ENCODE measurements around the gene MARCHF10.

GRCh38 chr17:62821189-62822079 is 13.3 kb upstream of the MARCHF10 start:
- no peak for TF ChIP-seq CTCF (IDR thresholded peaks at IDR 0.05; ENCODE audit: low read depth, low read length)
- no peak for TF ChIP-seq EZH2phosphoT487 (IDR thresholded peaks at IDR 0.05; ENCODE audit: low read depth)

Data from OCI-LY3 (cell line).